GM12891 (cell line): Measurements from ENCODE around the gene MAGI1.

Source experiments
- DNase-seq: peaks from one replicate; pipeline ENCODE4 v3.0.0; 2011; ENCODE audit warnings: low spot score; ENCODE audit not compliant: insufficient read length
- FAIRE-seq: peaks from 2 replicates; lab custom pipeline; 2011; peaks lifted over from hg19 to GRCh38; lab: Jason Lieb, UNC
- PAX5 ChIP-seq: IDR thresholded peaks from 2 replicates; pipeline ENCODE4 v1.6.1; 2011; ENCODE audit warnings: low read length, moderate library complexity, mild to moderate bottlenecking; ENCODE audit not compliant: insufficient read depth, severe bottlenecking
- POLR2A ChIP-seq: IDR thresholded peaks from 2 replicates; pipeline ENCODE4 v1.6.1; 2011; ENCODE audit warnings: low read depth, low read length, control low read depth
- POLR2AphosphoS5 ChIP-seq: IDR thresholded peaks from 2 replicates; pipeline ENCODE4 v1.6.1; 2011; ENCODE audit warnings: low read depth, low read length, control low read depth
- POU2F2 ChIP-seq: IDR thresholded peaks from 2 replicates; pipeline ENCODE4 v1.6.1; 2011; ENCODE audit warnings: low read depth, mild to moderate bottlenecking, control low read depth, low read length, moderate library complexity
- SPI1 ChIP-seq: IDR thresholded peaks from 2 replicates; pipeline ENCODE4 v1.6.1; 2011; ENCODE audit warnings: low read depth, low read length, control low read depth
- TAF1 ChIP-seq: IDR thresholded peaks from 2 replicates; pipeline ENCODE4 v1.6.1; 2011; ENCODE audit warnings: low read depth, low read length, control low read depth

The MAGI1 gene

DNA sequence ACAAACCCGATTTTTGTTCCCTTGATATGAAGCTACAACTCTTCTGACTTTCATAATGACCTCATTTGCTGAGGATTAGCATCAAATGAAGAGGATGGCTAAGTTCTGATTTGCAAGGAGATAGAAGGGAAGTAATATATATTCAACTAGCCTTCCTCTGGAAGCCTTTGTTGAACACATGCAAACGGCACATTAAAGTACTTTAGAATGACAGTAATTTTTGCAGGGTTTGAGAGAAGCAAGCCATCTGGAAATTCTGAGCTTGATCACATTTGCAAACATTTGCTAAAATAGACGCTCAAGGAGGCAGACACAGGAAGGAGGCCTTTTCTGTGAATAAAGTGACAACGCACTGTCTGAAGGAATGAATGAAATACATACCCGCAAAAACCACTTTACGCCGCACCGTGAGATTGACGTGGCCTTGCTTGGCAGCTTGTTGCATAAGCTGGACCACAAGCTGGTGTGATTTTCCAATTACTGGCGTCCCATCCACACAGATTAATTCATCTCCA, 657.2 kb downstream of the MAGI1 start:
- FAIRE-seq, result no peak
- DNase-seq, result no peak
- TF ChIP-seq TAF1, result no peak
- no peak for TF ChIP-seq POU2F2
- TF ChIP-seq POLR2A, result no peak
- no peak for TF ChIP-seq POLR2AphosphoS5
- TF ChIP-seq PAX5, result no peak
- TF ChIP-seq SPI1, result no peak

DNA sequence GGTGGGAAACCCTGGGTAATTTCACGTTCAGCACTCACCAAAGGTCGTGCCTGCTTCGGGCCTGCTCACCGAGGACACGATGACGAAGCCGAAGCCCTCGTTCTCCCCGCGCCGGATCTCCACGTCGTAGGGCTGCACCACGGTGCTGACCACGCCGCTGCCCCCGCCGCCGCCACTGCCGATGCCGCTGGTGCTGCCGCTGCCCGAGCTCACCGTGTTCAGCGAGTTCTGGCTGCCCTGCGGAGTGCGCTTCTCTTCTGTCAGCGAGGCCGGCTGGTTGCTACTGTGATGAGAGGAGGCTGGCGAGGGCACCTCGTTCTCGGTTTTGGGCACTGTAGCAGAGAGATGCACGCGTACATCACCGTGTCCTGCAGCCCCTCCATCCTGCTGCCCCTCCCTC, 659.5 kb downstream of the MAGI1 start:
- DNase-seq, result no peak
- no peak for TF ChIP-seq TAF1
- TF ChIP-seq POLR2A, result no peak
- TF ChIP-seq PAX5, result no peak
- TF ChIP-seq SPI1, result no peak
- TF ChIP-seq POLR2AphosphoS5, result no peak
- no peak for TF ChIP-seq POU2F2
- no peak for FAIRE-seq

DNA sequence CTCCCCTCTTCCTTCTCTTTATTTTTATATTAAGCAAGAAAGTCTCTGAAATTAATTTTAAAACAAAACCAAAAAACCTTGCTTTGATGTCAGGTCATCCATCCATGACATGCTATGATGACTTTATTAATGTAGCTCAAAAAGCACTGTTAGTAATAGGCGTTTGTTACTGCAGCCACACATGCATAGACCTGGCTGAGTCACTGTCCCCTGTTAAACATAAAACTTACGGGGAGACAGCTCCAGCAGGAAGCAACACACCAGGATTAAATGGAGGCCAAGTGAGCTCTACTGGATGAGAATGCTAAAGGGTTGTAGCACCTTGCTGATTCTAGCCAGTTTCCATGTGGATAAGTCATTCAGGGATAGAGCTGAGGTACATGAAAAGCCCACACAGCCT, 661.1 kb downstream of the MAGI1 start:
- TF ChIP-seq POU2F2 (no peak), TAF1 (no peak), PAX5 (no peak), POLR2A (no peak), POLR2AphosphoS5 (no peak), SPI1 (no peak)
- DNase-seq (no peak), FAIRE-seq (no peak)

DNA sequence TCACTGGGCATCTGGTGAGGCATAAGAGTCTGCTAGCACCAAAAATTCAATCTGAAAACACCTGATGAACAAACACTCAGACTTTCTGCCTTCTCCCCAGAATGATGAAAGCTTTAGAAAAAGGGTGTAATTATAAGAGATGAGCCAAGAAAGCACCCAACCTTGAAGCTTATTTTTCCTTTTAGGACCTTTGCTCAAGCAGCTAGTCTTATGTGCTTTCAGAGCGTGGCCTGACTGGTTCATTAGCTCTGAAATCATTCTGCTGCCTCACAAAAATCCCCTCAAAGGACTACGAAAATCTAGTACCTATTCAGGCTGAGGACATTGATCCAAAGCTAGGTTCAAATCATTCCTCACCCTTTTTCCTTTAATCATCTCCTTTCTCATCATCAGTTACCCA, 662.3 kb downstream of the MAGI1 start:
- FAIRE-seq (no peak), DNase-seq (no peak)
- TF ChIP-seq POLR2AphosphoS5 (no peak), POLR2A (no peak), POU2F2 (no peak), PAX5 (no peak), SPI1 (no peak), TAF1 (no peak)

DNA sequence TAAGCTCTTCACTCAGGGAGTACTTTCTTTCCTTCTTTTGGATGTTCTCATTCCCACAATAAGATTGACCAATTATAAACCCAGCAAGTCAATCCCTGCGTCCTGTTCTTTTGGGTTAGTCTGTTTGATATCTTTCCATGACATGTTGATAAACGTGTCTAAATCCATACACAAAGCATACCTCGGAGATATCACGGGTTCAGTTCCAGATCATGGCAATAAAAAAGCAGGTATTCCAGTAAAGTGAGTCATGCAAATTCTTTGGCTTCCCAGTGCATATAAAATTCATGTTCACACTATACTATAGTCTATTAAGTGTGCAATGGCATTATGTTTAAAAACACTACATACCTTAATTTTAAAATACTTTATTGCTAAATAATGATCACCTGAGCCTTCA, 667.7 kb downstream of the MAGI1 start:
- FAIRE-seq (no peak), DNase-seq (no peak)
- no peak for TF ChIP-seq POLR2AphosphoS5
- no peak for TF ChIP-seq TAF1
- TF ChIP-seq SPI1, result no peak
- TF ChIP-seq POLR2A, result no peak
- no peak for TF ChIP-seq POU2F2
- no peak for TF ChIP-seq PAX5

DNA sequence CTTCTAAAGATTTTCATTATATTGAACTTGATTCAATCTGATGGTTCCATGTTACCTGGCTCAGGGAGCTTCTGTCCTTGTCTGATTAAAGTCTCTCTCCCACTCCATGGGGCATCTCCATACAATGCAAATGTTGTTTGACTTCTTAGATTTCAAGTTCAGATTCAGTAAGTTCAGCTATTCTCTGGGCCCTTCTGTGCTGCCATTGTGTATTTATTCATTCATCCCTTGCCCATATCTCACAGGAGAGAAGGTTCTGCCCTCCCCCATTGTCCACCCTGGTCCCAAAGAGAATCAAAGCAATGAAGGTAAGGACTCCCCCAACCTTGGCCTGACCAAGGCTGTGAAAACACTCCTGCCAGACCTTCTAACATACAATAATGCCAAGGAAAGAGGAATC, 669.9 kb downstream of the MAGI1 start:
- FAIRE-seq (no peak), DNase-seq (no peak)
- no peak for TF ChIP-seq TAF1
- no peak for TF ChIP-seq PAX5
- no peak for TF ChIP-seq POLR2AphosphoS5
- no peak for TF ChIP-seq POLR2A
- no peak for TF ChIP-seq POU2F2
- TF ChIP-seq SPI1, result no peak

DNA sequence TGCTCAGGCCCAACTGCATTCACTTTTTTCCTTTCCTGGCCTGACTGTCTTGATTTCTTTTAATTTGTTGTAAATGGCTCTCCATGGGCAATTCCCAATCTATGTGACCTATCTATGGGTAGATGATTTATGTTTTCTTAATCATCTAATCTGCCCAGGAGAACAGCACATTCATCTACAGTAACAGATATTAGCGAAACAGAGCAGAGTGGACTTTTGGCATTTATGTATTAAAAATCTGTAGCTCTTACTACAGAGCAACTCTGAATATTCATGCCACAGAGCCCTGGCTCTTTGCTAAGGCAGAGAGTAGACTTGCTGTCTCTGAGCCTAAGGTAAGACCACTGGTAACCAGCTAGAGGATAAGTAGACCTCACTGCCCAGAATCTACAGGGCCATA, 676.0 kb downstream of the MAGI1 start:
- FAIRE-seq, result no peak
- no peak for DNase-seq
- TF ChIP-seq SPI1, result no peak
- TF ChIP-seq TAF1, result no peak
- no peak for TF ChIP-seq POLR2A
- no peak for TF ChIP-seq POU2F2
- TF ChIP-seq PAX5, result no peak
- TF ChIP-seq POLR2AphosphoS5, result no peak

DNA sequence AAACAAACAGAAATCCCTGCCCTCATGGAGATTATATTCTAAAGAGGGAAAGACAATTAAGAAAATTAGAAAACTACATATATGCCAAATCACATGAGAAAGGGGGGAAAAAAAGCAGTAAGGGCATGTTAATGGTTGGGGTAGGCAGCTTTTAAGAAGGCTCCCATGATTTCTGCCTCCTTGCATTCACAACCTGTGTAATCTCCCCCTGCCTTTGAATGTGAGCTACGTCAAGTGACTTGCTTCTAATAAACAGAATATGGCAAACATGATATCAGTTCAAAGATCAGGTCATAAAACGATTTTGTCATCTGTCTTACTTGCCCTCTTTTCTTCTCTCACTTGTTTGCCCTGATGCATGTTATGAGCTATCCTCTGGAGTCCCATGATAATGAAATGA, 677.3 kb downstream of the MAGI1 start:
- DNase-seq, result no peak
- no peak for TF ChIP-seq TAF1
- TF ChIP-seq PAX5, result no peak
- TF ChIP-seq SPI1, result no peak
- TF ChIP-seq POLR2A, result no peak
- TF ChIP-seq POLR2AphosphoS5, result no peak
- no peak for TF ChIP-seq POU2F2
- FAIRE-seq, result no peak

DNA sequence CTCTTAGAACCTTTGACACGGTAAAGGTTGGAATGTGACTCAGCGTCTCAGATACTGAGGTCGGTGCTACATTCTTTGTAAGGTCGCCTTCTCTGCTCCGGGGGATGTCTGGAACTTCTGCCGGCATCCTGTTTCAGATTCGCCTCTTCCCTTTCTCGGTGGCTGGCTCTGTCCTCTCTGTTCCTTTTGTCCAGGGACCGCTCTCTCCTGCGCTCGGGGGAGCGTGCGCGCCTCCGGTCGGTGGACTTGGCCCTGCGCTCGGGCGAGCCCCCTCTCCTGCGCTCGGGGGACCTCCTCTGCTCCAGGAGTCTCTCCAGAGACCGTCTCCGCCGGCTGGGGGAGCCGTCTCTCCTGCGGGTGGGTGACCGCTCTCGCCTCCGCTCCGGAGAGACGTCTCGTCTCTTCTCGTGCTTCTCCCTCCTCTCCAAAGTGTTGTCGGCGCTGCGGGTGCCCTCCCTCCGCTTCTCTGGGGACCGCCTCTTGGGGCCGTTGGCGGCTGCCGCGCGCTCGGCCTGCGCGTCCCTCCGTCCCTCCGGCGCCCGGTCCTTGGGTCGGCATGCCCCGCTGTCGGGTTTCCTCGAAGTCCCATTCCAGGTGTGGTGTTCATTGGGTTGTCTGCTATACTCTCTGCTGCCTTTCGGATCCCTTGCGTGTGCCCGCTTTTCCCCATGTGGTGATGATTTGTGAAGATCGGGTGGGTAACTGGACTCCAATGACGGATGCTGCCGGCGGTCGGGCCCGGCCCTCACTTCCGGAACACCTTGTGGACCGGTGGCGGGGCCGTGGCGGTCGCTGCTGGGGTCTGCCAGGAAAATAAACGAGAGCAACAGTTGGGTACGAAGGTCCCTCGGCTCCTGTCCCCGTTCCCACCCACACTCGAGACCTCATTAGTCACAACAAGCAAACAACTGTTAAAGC, 682.1 kb downstream of the MAGI1 start:
- TF ChIP-seq PAX5, result no peak
- TF ChIP-seq POLR2A, result no peak
- no peak for TF ChIP-seq SPI1
- TF ChIP-seq TAF1, result no peak
- TF ChIP-seq POU2F2, result no peak
- no peak for TF ChIP-seq POLR2AphosphoS5
- no peak for DNase-seq
- no peak for FAIRE-seq
